HuH-7.5 (cell line): Measurements from ENCODE around the gene PYHIN1.

Experiments used
- DNase-seq: peaks from one replicate; pipeline ENCODE4 v3.0.0; 2011; ENCODE audit warnings: low spot score

PYHIN1 gene

DNA sequence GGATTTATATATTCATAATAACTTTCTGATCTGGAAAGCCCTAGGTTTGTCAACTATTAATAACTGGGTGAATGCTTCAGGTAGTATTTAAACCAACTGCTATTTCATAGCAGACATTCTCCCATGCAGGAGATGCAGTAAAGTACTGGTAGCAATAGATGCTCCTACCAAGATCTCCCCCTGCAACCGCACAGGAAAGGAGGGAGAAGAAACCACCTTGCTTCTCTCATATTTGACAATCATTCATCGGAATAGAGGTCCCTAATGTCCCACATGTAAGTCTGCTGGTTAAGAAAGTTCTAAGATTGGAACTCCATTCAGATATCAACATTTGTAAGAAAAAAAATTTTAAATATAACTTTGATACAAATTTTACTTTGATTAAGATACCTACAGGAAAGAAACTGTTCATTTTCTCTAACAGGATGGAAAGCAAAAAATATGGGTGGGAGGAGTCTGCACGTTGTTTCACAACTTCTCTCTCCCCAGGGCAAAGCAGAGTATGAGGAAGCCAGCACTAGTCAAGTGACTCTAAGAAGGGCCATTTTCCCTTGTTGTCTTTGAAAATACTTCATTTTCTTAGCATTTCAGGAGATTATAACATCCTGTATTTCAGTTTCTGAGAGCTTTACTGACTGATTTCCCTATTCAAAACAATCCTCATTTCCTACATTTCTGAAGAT is at the start of gene PYHIN1:
TSS of gene PYHIN1 (plus strand) at position 498 of the 683 bp plus-strand sequence. CDS start 5,359 bp downstream, outside the sequence.
- DNase-seq = no peak

GRCh38 chr1:158893654-158894053 is 37.7 kb upstream of the PYHIN1 start:
- no peak for DNase-seq

GRCh38 chr1:158898722-158899121 is 32.6 kb upstream of the PYHIN1 start:
- DNase-seq = no peak

DNA sequence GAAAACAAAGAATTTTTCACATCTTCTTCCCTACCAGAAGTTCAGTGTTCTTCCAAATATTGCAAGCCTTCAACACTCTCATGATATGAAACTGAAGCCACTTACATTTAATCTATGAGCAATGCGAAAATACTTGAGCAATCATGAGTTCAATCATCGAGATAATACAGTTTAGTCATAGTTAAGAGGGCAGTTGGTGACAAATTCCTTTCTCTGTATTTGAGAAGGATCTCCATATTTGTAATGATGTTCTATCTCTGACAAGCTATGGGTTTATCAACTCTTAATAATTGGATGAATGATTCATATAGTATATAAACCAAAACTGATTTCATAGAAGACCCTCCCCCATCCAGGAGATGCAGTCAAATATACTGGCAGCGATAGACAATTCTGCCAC is 29.7 kb upstream of the PYHIN1 start:
- no peak for DNase-seq

GRCh38 chr1:158916085-158916484 is 15.3 kb upstream of the PYHIN1 start:
- no peak for DNase-seq

- no peak for DNase-seq
These were observed 6.7 kb upstream of the PYHIN1 start for GRCh38 chr1:158924677-158925076.

- no peak for DNase-seq
These were observed 848 bp upstream of the PYHIN1 start for GRCh38 chr1:158930504-158930903.

DNA sequence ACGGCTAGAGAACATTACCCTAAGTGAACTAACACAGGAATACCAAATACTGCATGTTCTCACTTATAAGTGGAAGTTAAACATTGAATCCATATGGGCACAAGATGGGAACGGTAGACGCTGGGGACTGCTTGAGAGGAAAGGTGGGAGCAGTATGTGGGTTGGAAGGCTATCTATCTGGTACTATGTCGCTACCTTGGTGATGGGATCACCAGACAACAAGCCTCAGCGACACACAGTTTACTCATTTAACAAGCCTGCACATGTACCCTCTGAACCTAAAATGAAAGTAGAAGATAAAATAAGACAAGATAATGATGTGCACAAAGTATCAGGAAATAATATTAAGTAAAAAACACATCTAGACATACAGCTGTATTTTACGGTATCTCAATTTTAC is 819 bp downstream of the PYHIN1 start:
- DNase-seq = no peak

- no peak for DNase-seq
These were observed 2.3 kb downstream of the PYHIN1 start for GRCh38 chr1:158933621-158934020.

- DNase-seq = no peak
These were observed 7.8 kb downstream of the PYHIN1 start for GRCh38 chr1:158939180-158939579.

- no peak for DNase-seq
These were observed 10.0 kb downstream of the PYHIN1 start for GRCh38 chr1:158941317-158941716.

- no peak for DNase-seq
These were observed 11.1 kb downstream of the PYHIN1 start for GRCh38 chr1:158942490-158942889.

- DNase-seq = no peak
These were observed 11.7 kb downstream of the PYHIN1 start for GRCh38 chr1:158943059-158943458.

GRCh38 chr1:158945061-158945460 is 13.7 kb downstream of the PYHIN1 start:
- DNase-seq = no peak

DNA sequence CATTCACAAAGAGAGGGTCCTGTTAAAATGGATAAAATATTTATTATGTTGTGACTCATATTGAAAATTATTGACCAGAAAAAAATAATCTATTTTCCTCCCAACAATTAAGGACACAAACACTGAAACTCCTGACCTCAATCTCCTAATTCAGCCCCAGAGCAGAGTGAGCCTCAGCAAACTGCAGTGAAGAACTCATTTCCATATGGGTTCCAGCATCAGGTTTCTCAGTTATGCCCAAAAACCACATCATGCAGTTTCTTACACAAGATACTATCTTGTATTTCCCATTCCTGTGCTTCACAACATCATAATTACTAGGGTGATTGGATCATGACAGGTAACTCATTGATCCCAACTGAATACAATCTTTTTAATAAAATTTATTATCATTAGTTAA is 15.4 kb downstream of the PYHIN1 start:
- no peak for DNase-seq

GRCh38 chr1:158951956-158952355 is 20.6 kb downstream of the PYHIN1 start:
- no peak for DNase-seq

DNA sequence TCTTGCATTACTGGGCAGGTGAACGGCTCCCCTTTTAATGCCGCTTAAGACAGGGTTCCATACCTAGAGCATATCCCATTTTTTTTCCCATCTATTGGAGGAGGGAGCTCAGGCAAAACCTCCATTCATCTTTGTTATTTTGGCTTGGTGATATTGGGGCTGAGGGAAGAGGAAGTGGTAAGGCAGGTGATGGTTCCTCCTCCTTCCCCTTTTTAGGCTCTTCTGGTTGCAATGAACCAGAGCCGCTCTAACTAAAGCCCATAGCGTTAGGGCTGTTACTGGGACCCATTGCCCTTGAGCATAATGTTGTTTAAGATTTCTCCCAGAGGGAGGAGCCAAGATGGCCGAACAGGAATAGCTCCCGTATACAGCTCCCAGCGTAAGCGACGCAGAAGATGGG is 21.1 kb downstream of the PYHIN1 start:
- no peak for DNase-seq

GRCh38 chr1:158961178-158961577 is 29.8 kb downstream of the PYHIN1 start:
- no peak for DNase-seq

DNA sequence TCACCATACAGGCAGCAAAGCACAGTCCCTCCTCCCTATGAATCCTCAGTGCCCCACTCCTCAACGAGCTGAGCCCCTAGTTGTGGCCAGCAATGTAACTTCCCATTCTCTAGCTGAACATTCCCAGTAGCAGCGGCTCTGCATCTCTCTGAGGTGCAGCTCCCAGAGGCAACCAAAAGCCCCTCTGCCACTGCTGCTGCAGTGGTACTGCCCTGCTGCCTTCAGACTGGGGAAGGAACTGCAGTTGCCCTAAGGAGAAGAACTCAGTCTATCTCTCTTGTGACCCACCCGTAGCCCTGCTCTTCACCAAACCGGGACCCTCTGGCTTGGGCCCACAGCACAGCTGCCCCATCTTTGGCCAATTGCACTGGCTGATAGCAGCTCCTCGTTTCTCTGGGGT is 31.6 kb downstream of the PYHIN1 start:
- DNase-seq = no peak

DNA sequence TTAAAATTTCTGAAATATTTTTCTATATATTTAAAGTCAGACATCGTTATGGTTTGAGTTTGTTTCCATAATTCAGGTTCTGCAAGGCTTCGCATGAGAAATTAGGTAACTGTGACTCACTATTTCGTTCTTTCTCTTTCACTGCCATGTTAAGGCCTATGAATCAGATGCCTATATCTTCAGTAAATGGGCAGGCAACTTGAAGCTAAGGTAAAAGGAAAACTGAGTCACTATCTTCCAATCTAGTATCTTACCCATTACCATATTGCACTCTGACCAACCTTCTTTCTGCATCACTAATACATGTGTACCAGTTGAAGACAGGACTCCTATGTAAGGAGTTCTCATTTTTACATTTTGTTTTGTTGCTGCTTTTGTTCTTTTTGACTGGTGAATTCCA is 37.8 kb downstream of the PYHIN1 start:
- DNase-seq = no peak

DNA sequence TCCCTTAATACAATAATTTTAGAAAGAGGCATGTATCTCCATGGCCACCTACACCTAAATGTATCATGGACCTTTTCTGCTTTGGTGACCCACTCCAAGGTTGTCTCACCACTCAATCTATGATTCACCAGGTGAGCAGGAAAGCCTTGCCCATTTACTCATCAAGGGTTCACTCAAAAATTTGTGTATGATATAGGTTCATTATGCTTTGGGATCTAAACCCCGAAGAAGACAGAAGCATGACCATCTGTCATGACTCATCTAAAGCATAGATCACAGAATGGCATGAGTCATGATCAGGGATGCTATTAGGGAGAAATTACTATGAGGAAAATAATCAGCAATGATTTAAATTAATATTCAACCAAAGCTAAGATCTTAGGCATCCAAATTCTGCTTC is 38.5 kb downstream of the PYHIN1 start:
- no peak for DNase-seq

- no peak for DNase-seq
These were observed 41.5 kb downstream of the PYHIN1 start for GRCh38 chr1:158972841-158973240.

- DNase-seq = no peak
These were observed 44.9 kb downstream of the PYHIN1 start for GRCh38 chr1:158976219-158976618.

GRCh38 chr1:158978730-158979129 is 47.4 kb downstream of the PYHIN1 start:
- DNase-seq = no peak

- DNase-seq = no peak
These were observed 47.9 kb downstream of the PYHIN1 start for GRCh38 chr1:158979229-158979628.
